Psoas muscle (tissue), 8 donors: ENCODE measurements around the gene MBP. TPM values are rescaled to one million over a fixed set of nuclear protein-coding genes. Genes with fewer than 3 reads are reported as not detected.
A peak's percentile ranks its signal among the peaks of the same experiment; 100 is the strongest.
"Not testable (repeated sequence)": the region's sequence is repeated elsewhere in the genome, so short reads cannot be mapped to it uniquely, and the experiment has no call there.

Experiments used
- ATAC-seq, 4 donors: fragments of 200-7000 bp; cut with Tn5 transposase; one replicate each; pipeline ENCODE4 v1.9.1; 2020; ENCODE audit warnings: moderate library complexity in 3 of 4, mild to moderate bottlenecking in 2 of 4
- DNase-seq, 2 donors: peaks; one replicate each; pipeline ENCODE4 v3.0.0-alpha.2; 2020
- H3K27ac ChIP-seq: fragments of 200-600 bp; one replicate; pipeline ENCODE4 v1.8.0; 2022
- H3K27me3 ChIP-seq, 3 donors: fragments of 200-600 bp in 1 of 3; one replicate each; pipeline versions ENCODE4 v1.6.1 to v1.8.0; 2013 to 2022; ENCODE audit warnings: low read length in 2 of 3, mild to moderate bottlenecking in 2 of 3, moderate library complexity in 1 of 3; ENCODE audit not compliant: insufficient read depth in 3 of 3
- H3K36me3 ChIP-seq, 2 donors: fragments of 200-600 bp in 1 of 2; one replicate each; pipeline versions ENCODE4 v1.6.1 to v1.8.0; 2013 to 2022; ENCODE audit warnings: low read depth in 1 of 2, mild to moderate bottlenecking in 1 of 2, moderate library complexity in 1 of 2; ENCODE audit not compliant: insufficient read depth in 1 of 2
- H3K4me1 ChIP-seq: fragments of 200-600 bp; one replicate; pipeline ENCODE4 v1.8.0; 2022
- H3K4me3 ChIP-seq: fragments of 200-600 bp; one replicate; pipeline ENCODE4 v1.8.0; 2022; ENCODE audit warnings: mild to moderate bottlenecking
- H3K9me3 ChIP-seq: fragments of 200-600 bp; one replicate; pipeline ENCODE4 v1.8.0; 2022
- CTCF ChIP-seq: fragments of 200-600 bp; IDR thresholded peaks from one replicate; pipeline ENCODE4 v1.8.0; 2022; ENCODE audit warnings: antibody characterized with exemption
- WGBS, 3 donors: extraction: QIAGEN DNeasy Blood & Tissue Kit; methylation state at CpG; one replicate each; pipeline versions ENCODE4 v1.1.6 to v1.1.7; 2013; 5-methylcytosine and 5-hydroxymethylcytosine counted together
- intact Hi-C, 2 donors: fragments of 100-400 bp; cut with DNase I; formaldehyde crosslinking; loops; one replicate each; pipeline versions ENCODE4 v1.11.0 to v1.14.2; 2022
- polyA plus RNA-seq, 3 donors: library from polyadenylated mRNA; stranded (reverse); fragments of 200-250 nt; gene quantifications; one replicate each; pipeline ENCODE4 v1.2.3, GENCODE V29; 2013
- total RNA-seq, 4 donors: library from RNA; stranded (reverse); fragmentation: NEBNext Ultra II Directional in 2 of 4; extraction: Animal tissue kit (Norgen Biotek cat#: 25700) in 2 of 4; gene quantifications; one replicate each; pipeline versions ENCODE4 v1.2.1 to v1.2.4, GENCODE V29; 2021 to 2023
- donor health status: healthy with polysubstance abuse.
- donor health status: DM: no; HTN: no; CAD: no; lungs with moderate emphysema.
- donor health status: Bipolar disorder and iron deficiency.
- donor health status: healthy.
- donor health status: DM: yes; HTN: yes; CAD: no.
- donor health status: DM: no; HTN: no; CAD: no.
- donor health status: DM: no; HTN: no; CAD: no.
- donor health status: DM: yes; HTN: yes; CAD: no.

The MBP gene
- total and polyA plus RNA-seq, 7 donors, result 16.4 to 88.2 (median 51.6) TPM

DNA sequence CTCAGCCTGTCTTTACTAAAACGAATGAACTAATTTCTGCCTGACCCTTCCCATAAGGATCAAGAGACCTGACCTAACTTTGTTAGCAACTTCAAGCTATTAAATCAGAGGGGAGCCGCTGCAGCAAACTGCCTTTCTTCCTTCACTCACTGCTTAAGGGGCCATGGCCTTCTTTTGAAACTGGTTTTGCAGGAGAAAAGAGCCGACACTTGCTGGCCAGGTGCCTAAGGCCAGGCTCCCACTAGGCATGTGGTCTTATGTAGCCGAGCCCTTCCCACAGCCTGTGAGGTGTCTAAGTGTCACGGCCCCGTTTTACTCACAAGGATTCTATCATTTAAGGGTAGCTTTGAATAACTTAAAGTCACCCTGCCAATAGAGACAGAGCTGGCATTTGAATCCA lies 179.4 kb downstream of the MBP start:
- WGBS, 3 donors, result 54 to 59% (median 56%) methylated on average over 6 of the region's 6 CpGs
- Histone ChIP-seq H3K9me3 (no peaks in the 10 kb centered on the region), H3K4me3 (no peak overlapping the region), H3K36me3 (peaks cover 3 to 65% of the 10 kb centered on the region in 2 donors), H3K4me1 (peaks cover 11% of the 10 kb centered on the region), H3K27ac (no peak overlapping the region), H3K27me3 (no peaks in the 10 kb centered on the region)
- peak in 2 of 4 donors; percentile 27 to 28 for ATAC-seq
- DNase-seq, result no peak
- no peak for TF ChIP-seq CTCF
- intact Hi-C loops, result no loop called here

- ATAC-seq, result no peak
- Histone ChIP-seq H3K9me3 (no peaks in the 10 kb centered on the region), H3K36me3 (peaks cover 3 to 65% of the 10 kb centered on the region in 2 donors), H3K27ac (no peak overlapping the region), H3K4me1 (peaks cover 11% of the 10 kb centered on the region), H3K4me3 (no peak overlapping the region), H3K27me3 (no peaks in the 10 kb centered on the region)
- WGBS, 3 donors, result 84 to 90% (median 89%) methylated on average over 4 of the region's 4 CpGs
- TF ChIP-seq CTCF, result no peak
- no peak for DNase-seq
- intact Hi-C loops, result no loop called here
These were observed 179.8 kb downstream of the MBP start for GRCh38 chr18:76952747-76953146.

- 94 to 96% (median 94%) methylated on average over 12 of the region's 12 CpGs for WGBS, 3 donors
These were observed 180.9 kb downstream of the MBP start for GRCh38 chr18:76951456-76952247.

GRCh38 chr18:76948345-76948744 lies 184.2 kb downstream of the MBP start:
- peaks cover 3 to 46% of the 10 kb centered on the region in 2 donors for H3K36me3 ChIP-seq

More at GRCh38 chr18:76951456-76952247, 180.9 kb downstream of the MBP start:
- DNase-seq (no peak), ATAC-seq (no peak)
- no peaks in the 10 kb centered on the region for H3K27me3 ChIP-seq
- no peaks in the 10 kb centered on the region for H3K9me3 ChIP-seq
- TF ChIP-seq CTCF, result no peak
- no peak overlapping the region for H3K4me3 ChIP-seq
- no peak overlapping the region for H3K27ac ChIP-seq
- intact Hi-C loops, result no loop called here
- peaks cover 11% of the 10 kb centered on the region for H3K4me1 ChIP-seq
- H3K36me3 ChIP-seq, result peaks cover 3 to 62% of the 10 kb centered on the region in 2 donors

DNA sequence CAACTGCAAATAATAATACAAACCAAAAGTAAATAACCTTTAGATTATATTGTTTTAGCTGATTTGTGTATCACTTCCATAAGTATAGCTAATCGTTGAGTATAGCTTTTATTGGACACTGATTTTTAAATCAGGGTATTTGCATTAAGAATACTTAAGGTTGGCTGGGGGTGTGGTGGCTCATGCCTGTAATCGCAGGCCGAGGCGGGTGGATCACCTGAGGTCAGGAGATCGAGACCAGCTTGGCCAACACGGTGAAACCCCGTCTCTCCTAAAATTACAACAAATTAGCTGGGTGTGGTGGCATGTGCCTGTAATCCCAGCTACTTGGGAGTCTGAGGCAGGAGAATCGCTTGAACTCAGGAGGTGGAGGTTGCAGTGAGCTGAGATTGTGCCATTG lies 188.2 kb downstream of the MBP start:
- H3K27ac ChIP-seq, H3K9me3 ChIP-seq, DNase-seq, H3K4me3 ChIP-seq, ATAC-seq, intact Hi-C loops, H3K27me3 ChIP-seq, H3K4me1 ChIP-seq: not testable (repeated sequence)
- 96 to 98% (median 97%) methylated on average over 8 of the region's 8 CpGs for WGBS, 3 donors
- peaks cover 3 to 38% of the 10 kb centered on the region in 2 donors for H3K36me3 ChIP-seq

More at GRCh38 chr18:76948345-76948744, 184.2 kb downstream of the MBP start:
- no peak for ATAC-seq
- no peak overlapping the region for H3K4me3 ChIP-seq
- DNase-seq, result no peak
- intact Hi-C loops, result no loop called here
- no peaks in the 10 kb centered on the region for H3K27me3 ChIP-seq
- H3K4me1 ChIP-seq, result peaks cover 3% of the 10 kb centered on the region
- TF ChIP-seq CTCF, result no peak
- 89 to 93% (median 91%) methylated on average over 8 of the region's 8 CpGs for WGBS, 3 donors
- no peaks in the 10 kb centered on the region for H3K9me3 ChIP-seq
- H3K27ac ChIP-seq, result no peak overlapping the region
